NCI-H345 treated with DMSO at 0.1 percent for 48 hours (cell line): ENCODE data around the gene MAD2L1BP.
A peak's percentile ranks its signal among the peaks of the same experiment; 100 is the strongest.
"Not testable (repeated sequence)": the region's sequence is repeated elsewhere in the genome, so short reads cannot be mapped to it uniquely, and the experiment has no call there.

Source experiments
- DNase-seq: peaks from one replicate; lab custom pipeline; 2025; ENCODE audit not compliant: unreplicated experiment; lab: John Stamatoyannopoulos, UW

Gene MAD2L1BP

DNA sequence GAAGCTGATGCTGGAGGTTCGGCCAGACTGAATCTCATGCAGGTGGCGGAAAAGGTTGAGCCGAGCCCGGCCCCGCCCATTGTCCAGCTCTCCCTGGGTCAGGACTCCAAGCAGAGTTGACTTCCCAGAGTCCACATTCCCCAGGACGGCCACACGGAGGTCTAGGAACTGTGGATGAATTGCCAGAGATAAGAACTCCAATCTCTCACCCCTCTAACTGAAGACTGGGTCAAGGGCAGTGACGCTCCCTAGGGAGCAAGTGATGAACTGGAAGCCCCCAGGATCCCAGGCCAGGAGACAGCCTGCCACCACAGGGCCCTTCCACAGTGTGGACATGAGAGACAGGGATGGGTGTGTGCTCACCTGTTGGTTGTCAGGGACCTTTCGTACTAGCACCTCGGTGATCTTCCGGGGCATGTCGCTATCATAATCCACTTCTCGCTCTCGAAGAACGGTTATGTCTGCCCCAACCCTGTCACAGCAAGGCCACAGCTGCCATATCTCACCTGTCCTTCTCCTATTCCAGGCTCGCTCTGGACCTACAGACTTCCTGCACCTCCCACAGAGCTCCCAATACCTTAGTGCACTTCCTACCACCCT, 10.1 kb upstream of the MAD2L1BP start:
- no peak for DNase-seq

DNA sequence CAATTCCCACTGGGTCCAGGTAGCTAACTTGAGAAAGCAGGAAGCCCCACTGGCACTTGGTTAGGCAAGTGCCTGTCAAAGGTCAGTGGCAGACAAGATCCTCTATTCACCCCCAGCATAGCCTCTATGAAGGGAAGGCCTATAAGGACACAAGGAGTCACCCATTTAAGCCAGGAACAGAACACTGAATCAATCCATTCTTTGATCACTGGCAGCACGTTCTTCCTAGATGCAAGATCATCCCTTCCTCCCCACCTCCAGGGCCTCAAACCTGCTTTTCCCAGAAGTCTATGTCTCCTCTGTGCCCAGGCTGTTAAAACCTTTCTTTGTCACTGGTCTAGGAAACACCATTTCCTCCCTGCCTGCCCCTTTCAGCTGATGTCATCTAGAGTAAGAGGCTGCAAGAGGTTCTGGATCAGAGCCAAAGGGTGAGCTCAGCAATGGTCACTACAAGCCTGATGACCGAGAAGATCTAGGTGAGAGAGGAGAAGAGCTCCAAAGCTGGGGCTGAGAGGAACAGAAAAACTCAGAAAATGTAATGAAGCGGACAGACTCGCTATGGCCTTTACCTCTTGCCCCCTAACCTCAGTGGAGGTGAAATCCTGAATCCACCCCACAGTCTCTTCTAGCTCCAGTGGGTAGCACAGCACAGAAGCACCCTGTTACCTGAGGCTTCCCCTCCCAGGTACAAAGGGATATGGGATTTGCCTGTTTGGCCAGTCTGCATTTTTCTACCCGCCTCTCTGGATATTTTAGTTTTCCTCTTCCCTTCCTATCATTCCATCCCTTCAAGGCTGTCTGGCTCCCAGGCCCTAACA, 8.4 kb upstream of the MAD2L1BP start:
- DNase-seq, result no peak

DNA sequence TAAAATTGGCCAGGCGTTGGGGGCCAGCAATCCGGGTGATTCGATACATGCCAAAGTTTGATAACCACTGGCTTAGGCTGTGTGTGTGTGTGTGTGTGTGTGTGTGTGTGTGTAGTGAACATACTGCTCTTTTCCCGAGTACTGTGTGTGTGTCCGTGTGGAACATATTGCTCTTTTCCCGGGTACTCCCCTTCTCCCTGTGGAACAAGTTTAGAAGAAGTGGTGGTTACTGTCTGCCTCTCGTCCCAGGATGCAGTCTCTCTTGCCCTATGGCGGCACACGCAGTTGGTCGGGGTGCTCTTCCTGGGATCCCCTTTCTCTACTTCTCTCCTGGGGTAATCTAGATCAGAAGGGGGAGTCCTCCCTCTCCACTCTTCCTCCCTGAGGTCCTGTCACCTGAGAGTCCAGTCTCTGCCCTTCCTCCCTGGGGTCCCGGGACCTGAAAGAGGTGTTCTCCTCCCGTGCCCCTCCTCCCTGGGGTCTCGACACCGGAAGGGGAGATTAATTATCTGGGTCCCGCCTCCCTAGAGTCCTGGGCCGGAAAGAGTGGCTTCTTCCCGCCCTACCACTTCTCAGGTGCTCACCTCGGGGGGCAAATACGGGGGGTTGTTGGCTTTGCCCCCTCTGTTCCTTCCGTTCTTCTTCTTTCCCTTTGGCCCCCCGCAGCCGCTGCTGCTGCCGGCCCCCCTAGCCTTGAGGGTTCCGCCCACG, 7.1 kb upstream of the MAD2L1BP start:
- DNase-seq, result peak; percentile 42

DNA sequence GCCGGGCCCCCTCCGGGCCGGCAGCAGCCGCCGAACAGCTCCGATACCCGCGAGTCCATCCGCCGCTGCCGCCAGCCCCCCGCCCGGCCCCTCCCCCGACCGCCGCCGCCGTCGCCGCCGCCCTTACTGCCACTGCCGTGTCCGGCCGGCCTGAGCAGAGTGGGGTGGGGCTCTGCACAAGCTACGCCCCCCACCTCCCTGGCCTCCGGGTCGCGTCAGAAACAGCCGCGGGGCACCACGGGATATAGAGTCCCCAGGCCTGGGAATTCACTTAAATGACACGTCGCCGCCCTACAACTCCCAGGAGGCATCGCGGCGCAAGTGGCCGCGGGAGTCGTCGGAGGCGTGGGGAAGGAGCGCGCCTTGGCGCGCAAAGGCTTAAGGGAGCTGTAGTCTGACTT, 6.5 kb upstream of the MAD2L1BP start, which contains the start of gene GTPBP2:
Gene GTPBP2, minus strand, starts transcription at position 161 of the 401 bp plus-strand sequence. Its CDS starts 102 bp downstream, at position 59.
- DNase-seq, result peak; percentile 97

DNA sequence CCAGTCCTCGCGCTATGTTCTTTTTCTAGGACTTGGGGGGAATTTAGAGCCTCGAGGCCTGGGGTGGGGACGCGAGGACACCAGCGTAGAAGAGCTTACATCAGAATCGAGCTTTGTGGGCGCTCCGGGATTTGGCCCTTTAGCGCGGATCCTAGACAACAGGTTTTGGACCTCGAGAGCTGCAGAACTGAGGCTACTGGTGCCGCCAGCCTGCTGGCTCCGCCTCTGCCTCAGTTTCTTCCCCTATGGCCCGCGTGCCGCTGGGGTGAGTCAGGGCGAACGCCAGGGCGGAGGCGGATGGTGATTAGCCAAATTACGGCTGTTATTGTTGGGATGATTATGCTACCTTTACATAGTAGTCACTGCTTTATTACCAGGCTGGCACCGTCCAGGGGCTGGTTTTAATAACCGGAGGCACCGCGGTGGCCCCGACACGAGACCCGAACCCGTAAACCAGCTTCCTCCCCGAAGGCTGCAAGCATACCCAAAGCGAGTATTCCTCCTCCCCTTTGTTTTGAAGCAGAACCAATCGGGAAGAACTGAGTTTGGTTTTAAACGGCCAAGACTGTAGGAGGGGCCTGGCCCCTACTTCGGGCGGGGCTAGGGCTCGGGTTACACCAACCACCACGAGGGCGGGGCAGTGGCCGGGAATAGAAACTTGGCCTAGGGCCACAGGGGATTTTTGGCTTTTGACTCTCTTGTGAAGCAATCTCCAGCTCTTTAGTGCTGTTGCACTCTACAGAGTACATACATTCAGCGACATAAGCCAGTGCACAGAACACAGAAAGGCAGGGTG, 5.9 kb upstream of the MAD2L1BP start:
- peak; percentile 94 for DNase-seq

DNA sequence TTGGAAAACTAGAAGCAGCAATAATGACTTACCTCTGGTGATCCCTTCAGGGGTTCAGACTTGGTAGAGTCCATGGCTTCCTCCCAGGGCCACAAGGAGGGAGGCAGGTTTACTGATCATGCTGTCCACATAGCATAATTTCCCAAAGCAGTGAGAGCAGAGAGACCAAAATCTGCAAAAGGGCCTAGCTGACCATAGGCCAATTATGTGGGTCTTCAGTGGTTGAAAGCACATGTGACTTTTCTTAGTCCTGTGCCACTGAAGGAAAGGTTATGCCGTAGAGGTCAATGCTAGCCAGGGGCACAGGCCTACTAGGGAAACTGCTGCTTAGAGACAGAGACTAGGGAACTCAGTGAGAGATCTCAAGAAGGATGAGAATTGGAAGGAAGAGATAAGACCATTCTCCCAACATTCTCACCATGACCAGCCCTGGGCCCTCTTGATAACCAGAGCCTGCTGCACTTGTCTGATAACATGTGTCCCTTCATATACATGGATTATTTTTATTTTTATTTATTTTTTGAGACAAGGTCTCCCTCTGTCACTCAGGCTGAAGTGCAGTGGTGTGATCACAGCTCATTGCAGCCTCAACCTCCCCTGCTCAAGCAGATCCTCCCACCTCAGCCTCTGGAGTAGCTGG, 4.5 kb upstream of the MAD2L1BP start:
- DNase-seq, result no peak

DNA sequence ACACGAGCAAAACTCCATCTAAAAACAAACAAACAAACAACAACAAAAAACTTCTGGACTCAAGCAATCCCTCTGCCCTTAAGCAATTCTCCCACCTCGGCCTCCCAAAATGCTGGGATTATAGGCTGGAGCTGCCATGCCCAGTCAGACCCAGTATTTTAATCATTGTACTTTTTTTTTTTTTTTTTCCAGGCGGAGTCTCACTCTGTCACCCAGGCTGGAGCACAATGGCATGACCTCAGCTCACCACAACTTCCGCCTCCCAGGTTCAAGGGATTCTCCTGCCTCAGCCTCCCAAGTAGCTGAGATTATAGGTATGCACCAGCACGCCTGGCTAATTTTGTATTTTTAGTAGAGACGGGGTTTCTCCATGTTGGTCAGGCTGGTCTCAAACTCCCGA, 2.6 kb upstream of the MAD2L1BP start:
- DNase-seq, result not testable (repeated sequence)

DNA sequence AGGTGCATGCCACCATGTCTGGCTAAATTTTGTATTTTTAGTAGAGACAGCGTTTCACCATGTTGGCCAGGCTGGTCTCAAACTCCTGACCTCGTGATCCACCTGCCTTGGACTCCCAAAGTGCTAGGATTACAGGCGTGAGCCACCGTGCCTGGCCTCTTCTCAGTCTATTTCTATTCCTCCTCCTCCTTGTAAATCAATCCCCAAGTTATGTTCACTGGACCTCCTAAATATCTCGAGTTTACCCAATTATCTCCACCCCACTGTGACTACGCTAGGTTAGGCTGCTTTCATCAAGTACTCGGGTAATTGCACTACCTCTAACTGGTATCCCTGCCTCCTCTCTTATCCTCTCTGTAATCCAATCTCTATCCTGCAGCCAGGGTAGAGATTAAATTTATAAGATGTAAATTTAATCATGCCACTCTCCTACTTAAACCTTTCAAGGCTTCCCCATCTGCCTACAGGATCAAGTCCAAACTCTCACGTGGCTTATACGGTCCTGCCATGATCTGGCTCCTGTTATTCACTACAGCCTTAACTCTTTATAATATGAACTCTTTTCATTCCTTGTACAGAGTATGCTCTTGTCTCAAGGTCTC, 837 bp upstream of the MAD2L1BP start:
- DNase-seq, result no peak

DNA sequence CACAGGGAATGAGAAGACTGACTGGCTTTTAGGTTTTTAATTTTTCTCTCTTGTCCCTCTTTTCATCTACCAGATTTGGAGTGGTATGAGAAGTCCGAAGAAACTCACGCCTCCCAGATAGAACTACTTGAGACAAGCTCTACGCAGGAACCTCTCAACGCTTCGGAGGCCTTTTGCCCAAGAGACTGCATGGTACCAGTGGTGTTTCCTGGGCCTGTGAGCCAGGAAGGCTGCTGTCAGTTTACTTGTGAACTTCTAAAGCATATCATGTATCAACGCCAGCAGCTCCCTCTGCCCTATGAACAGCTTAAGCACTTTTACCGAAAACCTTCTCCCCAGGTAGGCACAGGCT, 644 bp downstream of the MAD2L1BP start:
- DNase-seq, result no peak

DNA sequence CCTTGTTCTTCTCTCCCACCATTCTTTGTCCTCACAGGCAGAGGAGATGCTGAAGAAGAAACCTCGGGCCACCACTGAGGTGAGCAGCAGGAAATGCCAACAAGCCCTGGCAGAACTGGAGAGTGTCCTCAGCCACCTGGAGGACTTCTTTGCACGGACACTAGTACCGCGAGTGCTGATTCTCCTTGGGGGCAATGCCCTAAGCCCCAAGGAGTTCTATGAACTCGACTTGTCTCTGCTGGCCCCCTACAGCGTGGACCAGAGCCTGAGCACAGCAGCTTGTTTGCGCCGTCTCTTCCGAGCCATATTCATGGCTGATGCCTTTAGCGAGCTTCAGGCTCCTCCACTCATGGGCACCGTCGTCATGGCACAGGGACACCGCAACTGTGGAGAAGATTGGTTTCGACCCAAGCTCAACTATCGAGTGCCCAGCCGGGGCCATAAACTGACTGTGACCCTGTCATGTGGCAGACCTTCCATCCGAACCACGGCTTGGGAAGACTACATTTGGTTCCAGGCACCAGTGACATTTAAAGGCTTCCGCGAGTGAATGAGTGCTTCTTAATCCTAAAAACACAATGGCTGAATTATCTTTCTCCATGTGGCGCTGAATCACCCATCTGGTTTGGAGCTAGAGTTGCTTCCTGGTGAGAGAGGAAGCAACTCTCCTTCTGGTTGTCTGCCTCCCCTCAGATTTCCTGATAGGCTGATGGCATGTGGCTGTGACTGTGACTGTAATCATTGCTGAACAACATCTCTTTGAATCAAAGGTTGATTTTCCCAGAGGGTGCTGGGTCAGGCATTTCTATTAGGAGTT, 4.6 kb downstream of the MAD2L1BP start:
- no peak for DNase-seq

DNA sequence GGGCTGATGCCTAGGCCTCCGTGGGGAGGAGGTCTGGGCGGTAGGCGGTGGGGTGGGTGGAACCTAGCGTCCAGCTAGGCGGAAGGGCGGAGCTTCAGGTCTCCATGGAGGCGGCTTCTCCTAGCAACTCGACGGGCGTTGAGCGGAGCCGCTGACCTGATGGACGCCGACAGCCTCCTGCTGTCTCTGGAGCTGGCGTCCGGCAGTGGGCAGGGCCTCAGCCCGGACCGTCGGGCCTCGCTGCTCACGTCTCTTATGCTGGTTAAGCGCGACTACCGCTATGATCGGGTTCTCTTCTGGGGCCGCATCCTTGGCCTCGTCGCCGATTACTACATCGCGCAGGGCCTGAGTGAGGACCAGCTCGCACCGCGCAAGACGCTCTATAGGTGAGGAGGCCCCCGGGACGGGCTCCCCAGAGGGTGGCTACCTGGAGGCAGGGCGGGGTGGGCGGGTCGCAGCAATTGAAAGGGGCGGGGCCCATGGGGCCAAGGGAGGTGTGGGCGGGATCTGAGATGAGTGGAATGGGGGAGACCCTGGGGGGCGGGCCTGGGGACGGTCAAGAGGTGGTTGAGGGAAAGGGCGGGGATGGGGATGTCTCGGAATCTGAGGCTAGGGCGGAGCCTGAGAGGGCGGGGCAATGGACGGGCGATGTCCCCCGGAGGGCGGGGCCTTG, 9.4 kb downstream of the MAD2L1BP start, which contains the start of gene RSPH9:
Gene RSPH9, plus strand, starts transcription at position 97 of the 673 bp plus-strand sequence. Its CDS starts 63 bp downstream, at position 160.
- no peak for DNase-seq

DNA sequence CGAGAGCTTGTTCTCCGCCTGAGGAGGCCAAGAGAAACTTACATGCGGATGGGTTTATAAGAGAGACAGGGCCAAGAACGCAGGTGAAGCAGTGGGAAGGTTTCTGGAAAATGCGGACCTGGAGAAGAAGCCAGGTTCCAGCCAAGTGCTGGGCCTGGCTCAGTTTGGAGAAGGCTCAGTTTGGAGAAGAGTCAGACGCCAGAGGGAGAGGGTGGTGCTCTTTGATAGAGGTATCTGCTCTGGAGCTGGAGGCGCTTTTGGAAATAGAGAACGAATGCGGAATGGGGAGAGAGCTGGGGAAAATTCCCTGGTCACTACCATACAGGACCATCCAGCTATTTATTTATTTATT, 9.9 kb downstream of the MAD2L1BP start:
- DNase-seq, result no peak

DNA sequence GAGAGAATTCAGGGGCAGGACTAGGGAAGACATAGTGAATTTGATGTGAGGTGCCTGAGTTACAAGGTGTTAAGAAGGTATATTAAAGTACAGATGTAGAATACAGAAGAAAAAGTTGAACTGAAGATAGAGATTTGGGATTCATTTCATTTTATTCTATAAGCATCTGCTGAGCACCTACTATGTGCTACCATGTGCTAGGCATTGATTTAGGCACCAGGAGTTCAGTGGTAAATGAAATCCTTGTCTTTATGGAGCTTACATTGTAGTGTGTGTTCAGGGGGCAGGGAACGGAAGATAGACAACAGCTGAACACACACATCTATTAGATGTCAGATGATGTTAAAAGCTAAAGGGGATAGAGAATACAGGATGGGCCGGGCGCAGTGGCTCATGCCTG, 12.0 kb downstream of the MAD2L1BP start:
- no peak for DNase-seq

DNA sequence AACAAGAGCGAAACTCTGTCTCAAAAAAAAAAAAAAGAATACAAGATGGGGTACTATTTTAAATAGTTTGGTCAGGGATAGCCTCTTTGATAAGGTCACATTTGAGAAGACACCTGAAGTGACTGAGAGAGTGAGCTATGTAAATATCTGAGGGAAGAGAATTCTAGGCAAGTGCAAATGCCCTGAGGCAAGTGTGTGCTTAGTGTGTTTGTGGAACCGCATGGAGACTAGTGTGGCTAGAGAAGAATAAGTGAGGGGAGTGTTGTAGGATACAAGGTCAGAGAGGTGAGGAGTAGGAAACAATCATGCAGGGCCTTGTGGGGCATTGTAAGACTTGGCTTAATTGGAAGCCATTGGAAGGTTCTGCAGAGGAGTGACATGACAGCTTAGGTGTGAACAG, 12.6 kb downstream of the MAD2L1BP start:
- no peak for DNase-seq

DNA sequence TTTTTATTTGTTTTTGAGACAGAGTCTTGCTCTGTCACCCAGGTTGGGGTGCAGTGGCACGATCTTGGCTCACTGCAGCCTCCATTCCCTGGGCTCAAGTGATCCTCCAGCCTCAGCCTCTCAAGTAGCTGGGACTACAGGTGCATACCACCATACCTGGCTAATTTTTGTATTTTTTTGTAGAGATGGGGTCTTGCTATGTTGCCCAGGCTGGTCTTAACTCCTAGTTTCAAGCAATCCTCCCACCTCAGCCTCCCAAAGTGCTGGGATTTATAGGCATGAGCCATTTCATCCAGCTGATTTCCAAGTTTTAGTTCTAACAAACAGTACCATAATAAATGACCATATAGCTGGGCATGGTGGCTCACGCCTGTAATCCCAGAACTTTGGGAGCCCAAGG, 17.2 kb downstream of the MAD2L1BP start:
- DNase-seq, result not testable (repeated sequence)

DNA sequence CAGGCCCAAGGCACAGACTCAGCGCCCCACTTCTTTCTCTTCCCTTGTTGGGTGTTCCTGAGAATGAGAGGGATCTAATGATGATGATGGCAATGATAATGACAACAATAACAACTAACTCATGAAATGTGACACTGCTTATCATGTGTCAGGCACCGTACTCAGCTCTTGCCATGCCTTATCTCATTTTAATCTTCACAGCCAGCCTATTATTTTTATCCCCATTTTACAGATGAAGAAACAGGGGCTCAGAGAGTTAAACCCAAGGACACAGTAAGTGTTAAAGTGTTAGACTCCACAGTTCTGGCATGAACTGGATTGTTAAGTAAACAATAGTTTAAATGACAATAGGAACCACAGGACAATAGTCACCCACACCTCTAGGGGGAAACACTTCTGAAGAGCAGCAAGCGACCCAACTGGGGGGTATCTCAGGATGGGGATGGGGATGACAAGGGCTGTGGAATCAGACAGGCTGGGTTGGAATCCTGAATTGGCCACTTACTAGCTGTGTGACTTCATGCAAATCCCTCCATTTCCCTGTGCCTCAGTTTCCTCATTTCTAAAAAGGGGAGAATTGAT, 21.7 kb downstream of the MAD2L1BP start:
- no peak for DNase-seq

DNA sequence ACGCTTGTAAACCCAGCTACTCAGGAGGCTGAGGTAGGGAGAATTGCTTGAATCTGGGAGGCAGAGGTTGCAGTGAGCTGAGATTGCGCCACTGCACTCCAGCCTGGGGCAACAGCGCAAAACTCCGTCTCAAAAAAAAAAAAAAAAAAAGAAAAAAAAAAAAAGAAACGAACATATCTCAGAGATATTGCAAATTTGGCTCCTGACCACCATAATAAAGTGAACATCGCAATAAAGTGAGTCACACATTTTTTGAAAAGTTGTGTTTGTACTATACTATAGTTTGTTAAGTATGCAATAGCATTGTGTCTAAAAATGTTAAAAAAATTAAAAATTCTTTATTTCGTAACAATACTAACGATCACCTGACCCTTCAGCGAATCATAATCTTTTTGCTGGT, 22.5 kb downstream of the MAD2L1BP start:
- no peak for DNase-seq

DNA sequence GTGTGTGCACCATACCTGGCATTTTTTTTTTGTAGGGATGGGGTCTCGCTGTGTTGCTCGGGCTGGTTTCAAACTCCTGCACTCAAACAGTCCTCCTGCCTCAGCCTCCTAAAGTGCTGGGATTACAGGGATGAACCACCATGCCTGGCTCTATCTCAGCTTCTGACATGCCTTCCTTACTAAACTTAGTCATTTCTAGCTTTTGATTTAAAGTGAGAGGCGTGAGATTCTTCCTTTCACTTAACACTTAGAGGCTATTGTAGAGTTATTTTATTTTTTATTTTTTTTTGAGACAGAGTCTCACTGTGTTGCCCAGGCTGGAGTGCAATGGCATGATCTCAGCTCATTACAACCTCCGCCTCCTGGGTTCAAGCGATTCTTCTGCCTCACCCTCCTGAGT, 27.3 kb downstream of the MAD2L1BP start:
- not testable (repeated sequence) for DNase-seq

DNA sequence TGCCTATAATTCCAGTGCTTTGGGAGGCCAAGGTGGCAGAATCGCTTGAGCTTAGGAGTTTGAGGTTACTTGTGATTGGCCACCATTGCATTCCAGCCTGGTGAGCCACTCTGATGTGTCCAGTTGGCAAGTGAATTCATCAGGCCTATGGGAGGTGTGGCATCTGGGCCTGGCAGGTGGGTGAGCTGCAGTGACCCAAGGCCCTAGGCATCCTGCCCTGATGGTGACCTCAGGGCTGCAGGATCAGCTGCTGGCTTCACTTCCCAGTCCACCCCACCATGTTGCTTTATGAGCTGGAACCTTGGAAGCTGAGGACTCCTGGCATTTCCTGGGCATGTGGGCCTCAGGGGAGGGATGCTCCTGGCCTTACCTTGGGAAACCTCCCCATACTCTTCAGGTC, 29.7 kb downstream of the MAD2L1BP start:
- no peak for DNase-seq
